NCI-H345 (cell line): ENCODE data around the gene ATP5F1E.
"Not testable (repeated sequence)": the region's sequence is repeated elsewhere in the genome, so short reads cannot be mapped to it uniquely, and the experiment has no call there.

Experiments used
- DNase-seq: peaks from one replicate; lab custom pipeline; 2025; lab: John Stamatoyannopoulos, UW

ATP5F1E gene

DNA sequence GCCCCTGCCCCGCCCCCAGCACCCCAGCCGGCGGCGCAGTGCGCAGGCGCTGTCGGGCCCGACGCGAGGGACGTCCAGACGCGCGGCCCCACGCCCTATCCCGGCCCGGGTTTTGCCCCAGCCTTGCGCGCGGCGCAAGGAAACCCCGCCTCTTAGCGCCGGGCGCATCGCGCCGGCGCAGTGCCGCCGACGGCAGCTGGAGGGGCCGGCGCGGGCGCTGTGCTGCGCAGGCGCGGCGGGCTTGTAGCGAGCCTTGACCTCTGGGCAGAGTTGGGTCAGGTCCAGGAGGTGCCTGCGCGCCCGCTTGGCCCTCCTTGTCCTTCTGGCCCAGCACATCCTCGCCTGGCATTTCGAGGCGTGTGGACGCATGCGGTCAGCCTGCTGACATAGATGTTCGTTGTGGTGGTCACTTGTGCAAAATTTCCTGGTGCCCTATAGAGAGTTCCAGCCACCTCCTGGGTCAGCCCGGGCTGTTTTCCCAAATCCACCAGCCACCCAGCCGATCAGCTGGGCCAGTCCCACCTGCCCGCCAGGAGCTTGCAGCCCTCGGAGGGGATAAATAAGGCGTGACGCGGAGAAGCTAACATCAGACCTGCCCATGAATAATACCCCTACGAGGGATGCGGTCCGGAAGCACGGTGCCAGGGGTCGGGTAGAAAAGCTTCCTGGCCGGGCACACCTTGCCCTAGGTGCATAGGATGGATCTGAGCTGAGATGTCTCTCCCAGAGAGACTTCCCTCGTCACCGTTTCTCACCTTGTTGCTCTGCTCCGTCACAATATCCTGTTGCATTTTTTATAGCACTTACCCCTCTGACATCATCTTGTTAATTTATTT lies 10.9 kb upstream of the ATP5F1E start:
- peak; percentile 97 for DNase-seq

DNA sequence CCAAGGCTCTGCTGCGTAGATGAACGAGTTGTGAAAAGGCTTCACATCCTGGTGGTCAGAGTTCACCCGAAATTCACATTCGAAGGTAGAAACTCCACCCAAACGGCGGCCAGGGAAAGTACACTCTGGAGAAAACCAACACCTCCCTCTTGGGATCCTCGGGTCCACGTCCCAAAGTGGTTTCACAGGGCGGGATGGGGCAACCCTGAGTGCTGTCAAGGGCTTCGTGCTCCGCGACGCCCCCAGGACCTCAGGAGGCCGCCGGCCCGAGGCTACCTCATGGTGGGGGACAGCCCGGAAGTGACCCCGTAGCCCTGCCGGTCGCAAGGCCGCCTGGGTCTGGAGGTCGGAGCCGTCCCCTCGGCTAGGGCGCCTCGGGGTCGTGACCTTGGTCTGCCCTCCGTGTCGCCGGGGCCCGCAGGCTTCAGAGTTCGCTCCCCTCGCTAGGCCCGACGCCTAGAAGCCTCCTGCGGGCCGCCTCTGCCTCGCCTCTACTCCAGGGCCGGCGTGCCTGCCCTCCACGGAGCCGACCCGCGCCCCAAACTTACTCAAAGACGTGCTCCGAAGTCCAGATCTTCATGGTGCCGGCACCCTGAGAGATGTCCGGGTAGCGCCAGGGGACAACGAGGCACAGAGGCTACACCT lies 10.1 kb upstream of the ATP5F1E start, which contains the start of gene PRELID3B:
TSS of gene PRELID3B (minus strand) at position 636 of the 645 bp plus-strand sequence. CDS start at position 580, 56 bp downstream.
- peak; percentile 34 for DNase-seq

DNA sequence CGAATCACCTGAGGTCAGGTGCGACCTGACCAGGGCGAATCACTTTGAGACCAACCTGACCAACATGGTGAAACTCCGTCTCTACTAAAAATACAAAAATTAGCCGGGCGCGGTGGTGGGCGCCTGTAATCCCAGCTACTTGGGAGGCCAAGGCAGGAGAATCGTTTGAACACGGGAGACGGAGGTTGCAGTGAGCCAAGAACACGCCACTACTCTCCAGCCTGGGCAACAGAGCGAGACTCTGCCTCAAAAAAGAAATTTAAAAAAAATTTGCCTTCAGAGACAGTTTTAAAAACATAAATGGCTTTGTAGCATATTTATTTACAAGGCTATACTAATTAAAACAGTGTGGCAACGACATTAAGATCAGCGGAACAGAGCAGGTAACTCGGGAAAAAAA lies 9.4 kb upstream of the ATP5F1E start:
- DNase-seq: not testable (repeated sequence)

DNA sequence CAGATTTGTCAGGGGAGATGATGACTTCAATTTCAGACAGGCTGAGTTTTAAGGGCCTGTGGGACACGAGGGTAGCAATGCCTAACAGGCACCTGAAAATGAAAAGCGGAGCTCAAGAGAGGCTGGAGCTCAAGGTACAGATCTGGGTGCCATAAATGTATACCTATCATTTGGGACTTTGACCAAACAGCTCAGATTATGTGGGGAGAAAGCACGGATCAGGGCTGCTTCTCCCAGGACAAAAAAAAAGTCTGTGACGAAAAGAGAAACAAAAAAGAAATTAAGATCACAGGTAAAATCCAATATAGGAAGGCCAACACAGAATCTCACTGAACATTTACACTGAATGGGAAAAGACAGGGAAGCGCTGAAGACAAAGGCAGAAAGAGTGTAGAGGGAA lies 8.5 kb upstream of the ATP5F1E start:
- DNase-seq: no peak

DNA sequence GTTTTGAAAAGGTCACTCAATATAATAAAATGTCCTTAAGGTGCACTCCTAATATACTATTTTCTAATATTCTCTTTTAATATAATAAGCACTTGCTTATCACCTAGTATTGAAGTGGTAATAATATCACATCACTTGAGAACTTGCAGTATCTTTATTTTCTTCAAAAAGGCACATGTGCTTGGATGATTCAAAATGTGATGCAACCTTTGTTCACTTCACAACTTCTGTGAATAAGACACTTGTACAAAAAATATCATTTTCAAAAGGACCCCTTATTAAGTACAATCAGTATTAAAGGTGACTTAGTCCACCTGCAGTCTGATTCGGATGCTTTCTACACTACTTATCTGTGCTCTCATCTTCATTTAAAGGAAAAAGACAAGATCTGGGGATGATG lies 7.1 kb upstream of the ATP5F1E start:
- DNase-seq: no peak

DNA sequence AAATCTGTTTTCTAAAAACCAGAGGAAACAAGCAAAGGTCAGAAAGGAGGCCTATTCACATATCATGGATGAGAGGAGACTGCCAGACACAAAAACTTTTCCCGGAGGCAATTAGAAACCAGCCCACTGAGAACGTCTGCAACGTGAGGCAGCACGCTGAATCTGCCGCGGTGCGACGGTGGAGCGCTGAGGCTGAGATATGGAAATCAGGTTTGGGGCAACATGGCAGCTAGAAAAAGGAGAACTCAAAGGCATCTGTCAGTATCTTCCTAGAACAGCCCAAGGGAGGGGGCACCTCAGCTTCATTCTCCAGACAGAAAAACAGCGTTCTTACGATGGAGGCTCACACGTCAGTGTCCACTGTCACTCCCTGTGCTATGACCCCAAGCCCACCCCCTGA lies 5.3 kb upstream of the ATP5F1E start:
- no peak for DNase-seq

DNA sequence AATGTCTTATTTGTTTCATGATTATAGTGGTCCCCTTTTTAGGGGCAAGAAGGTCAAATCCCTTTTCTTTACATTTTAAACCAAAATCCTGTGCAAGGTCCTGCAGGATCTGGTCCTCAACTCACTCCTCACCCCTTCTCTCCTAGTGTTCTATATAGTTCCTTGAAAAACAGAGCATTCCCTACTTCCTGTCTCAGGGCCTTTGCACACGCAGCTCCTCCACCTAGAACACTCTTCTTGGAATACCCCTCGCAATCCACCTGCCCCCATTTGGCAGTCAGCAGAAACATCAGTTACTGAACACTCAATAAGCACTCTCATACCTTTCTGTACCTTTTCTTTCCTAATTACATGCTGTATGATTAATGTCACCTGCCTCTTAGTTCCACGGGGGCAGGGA lies 3.2 kb upstream of the ATP5F1E start:
- no peak for DNase-seq

DNA sequence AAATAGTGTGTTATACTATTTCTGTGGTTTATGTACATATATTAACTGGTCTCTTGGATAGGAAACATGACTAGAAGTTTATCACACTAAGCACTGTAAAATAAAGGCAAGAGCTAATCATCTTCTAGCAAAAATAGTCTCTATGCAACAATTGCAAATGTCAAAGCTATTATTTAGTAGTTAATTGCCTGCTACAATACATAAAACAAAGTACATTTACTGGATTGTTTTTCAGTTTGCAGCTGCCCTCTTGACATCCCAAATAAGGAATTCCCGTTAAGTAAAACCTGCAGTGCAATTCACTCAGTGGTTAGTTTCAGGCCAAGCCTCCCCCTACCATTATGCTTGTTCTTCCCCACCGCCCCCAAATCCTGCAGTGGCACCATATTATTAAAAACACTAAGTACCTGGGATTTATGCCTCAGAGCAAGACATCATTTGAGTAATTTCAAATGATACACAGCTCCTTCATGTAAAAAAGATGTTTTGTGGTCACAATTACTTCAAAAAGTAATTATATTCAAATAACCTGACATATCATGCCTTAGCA lies 1.6 kb upstream of the ATP5F1E start:
- no peak for DNase-seq

DNA sequence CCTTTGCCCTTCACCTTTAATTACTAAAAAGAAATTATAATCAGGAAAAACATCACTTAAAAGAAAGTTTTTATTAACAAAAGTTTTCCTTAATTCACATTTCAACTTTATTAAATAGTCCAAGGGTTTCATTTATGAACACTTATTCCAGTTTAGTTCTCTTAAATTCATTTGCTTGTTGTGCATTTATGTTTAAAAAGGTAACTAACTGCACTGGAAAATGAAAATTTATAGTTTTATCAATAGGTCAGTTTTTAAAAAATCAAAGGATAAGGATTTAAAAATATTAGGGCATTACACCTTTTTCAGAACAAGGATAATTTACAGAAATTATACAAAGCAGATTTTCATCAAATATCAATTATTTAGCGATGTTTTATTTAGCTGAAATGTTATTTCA lies 958 bp upstream of the ATP5F1E start:
- no peak for DNase-seq

DNA sequence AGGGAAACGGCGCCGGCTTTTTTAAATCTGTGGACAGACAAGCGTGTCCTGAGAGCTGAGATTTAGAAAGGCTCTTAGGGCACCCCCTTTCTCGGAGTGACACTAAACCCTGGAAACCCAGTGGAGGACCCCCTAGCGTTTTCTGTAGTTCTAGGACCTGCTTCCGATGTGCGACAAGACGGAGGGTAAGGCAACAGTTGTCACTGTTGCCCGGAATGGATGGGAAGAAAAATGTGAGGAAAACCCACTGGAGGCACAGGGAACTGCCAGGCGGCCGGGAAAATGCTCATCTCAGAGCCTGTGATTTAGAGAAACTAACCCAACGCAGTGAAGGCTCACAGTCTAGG lies 551 bp upstream of the ATP5F1E start:
- peak; percentile 79 for DNase-seq

DNA sequence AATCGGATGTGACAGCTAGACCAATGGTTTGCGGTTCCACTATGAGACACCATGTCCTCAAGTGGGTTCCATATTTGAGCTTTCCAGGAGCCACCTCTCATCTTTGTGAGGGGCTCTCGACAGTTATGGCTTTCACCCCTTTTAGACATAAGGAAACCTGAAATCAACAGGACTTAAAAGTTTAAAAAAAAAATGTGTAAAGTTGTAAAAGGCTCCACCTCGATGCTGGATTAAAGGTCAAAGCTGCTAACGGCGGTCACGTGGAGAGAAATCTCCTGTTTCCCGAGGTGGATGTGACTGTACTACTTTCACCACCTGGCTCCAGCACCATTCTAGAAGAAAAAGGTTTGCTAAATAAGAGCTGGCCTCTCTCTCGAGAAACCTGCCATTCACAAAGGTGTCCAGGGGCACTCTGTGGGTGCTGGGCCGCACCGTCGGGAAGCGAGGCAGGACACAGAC lies 542 bp downstream of the ATP5F1E start:
- DNase-seq: peak; percentile 9

DNA sequence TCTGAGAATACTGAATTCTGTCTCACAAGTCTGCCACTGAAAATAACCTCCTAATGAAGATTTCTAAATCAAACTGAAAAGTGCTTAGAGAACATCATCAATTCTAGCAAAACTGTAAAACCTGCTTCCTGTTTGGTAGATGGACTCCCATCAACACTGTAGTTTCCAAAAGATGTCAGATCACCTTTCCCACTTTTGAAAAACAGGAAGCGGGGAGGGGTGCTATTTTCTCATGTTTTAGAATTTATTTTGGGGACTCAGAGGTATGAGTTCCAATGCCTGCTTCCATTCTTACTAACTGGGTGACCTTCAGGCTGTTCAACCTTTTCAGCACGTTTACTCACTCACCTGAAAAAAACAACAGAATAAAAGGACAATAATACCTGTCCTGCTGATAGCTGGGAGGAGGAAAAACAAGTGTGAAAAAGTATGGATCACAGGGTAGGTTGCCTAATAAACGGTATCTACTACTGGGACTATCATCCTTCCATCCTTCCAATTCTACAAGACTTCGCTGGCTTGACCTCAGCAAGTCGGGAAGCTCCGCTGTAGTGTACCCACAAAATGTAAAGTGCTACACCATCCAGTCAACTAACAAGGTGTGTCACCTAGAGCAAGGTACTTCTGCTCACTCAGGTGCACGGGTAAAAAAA lies 1.1 kb downstream of the ATP5F1E start:
- no peak for DNase-seq

DNA sequence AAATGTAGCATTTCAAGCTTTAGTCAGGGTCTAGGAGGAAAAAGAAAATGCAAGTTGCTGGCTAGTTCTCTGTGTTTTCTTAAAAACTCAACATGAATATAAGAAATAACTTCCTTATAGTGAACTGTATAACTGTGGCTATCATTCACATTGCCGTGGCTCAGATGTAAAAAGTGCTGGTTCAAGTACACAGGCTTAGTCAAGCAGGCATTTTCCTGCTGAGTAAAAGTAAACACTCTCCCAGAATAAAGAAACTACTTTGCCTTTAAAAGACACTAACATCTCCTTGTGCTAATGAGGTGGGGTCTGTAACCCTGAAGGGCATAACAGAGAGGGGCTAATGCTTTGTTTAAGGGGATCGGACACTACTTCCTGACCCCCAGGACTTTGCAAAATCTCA lies 3.3 kb downstream of the ATP5F1E start:
- DNase-seq: no peak

DNA sequence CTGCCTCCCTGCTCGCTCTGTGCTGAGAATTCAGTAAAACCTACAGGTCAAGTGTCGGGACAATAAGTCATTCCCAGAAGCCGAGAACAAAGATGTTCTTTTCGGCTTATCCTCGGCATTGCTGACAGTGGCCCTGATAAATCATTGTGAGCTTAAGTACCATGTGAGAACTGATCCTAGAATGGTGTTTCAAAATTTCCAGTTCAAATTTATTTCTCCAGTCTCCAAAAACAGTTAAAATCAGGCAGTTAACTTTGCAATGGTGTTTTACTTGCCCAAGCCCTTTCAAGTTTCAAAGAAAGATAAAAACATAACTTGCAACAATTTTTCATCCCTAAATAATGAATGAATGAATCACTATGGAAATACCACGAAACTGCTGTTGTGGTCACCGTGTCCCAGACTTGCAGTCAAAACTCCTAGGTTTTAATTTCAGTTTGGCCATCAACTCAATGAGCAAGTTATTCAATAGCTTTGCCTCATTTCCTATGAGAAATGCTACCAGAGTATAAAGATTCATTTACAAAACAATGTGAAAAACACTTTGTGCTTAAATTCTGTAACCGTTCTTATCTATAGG lies 4.3 kb downstream of the ATP5F1E start:
- no peak for DNase-seq

DNA sequence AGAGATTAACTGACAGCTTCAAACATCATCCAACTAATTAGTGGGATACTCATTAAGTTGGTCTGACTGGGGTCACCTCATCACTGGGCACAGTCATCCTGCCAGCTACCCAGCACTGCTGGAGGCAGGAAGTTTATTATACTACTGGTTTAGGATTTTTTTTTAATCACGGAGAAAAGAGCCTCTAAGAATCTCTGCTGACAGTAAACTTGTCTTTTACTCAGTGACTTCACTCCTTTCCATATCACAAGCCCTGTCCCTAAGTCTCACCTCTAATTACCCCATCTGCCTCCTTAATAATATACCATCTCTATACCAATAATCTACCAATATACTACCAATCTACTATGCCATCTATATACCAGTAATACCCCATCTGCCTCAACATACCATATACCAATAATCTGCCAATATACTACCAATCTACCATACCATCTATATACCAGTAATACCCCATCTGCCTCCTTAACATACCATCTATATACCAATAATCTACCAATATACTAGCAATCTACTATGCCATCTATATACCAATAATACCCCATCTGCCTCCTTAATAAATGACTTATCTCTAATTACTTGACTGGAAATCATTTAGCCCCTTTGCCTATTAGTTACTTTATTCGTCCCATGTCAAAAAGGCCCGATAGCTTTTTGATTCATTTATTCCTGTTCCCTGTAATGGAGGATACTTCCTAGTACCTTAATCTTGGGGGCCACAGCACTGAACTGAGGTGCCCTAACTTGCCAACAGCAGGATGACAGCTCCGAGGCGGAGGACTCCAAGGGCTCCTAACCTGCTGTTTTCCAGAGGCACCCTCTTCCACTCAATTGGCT lies 5.0 kb downstream of the ATP5F1E start:
- no peak for DNase-seq

DNA sequence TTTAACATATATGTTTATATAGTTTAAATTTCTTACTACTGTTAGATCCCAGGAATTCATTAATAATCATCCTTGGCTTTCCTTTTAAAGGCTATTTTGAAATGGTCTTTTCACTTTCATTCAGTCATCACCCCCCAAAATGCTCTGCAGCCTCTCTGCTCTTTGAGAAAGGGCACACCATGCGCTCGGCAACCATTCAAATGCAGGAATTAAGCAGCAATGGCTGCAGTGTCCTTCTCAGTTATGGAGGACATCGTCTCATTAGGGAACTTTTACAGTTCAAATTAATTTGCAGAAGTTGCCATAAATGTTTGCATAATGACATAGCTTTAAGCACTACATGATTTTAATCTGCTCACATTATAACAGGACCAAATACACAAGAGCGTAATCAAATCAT lies 6.6 kb downstream of the ATP5F1E start:
- DNase-seq: no peak

DNA sequence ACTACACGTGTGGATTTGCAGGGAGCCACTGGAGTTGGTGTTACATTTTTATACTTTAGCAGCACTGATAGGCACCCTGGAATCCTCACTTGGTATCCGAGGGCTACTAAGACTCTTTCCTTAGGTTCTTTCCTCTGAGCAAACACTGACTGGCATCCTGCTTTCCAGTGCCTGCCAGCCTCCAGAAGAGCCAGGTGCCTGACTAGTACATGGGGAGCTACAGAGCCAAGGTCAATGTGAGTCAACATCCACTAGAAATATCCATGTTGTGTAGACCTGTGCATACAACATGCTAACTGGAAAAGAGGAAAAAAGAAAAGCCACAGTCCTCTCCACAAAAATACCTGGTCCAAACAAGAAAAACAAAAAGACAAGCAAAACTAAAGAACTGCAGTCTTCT lies 7.0 kb downstream of the ATP5F1E start:
- no peak for DNase-seq

DNA sequence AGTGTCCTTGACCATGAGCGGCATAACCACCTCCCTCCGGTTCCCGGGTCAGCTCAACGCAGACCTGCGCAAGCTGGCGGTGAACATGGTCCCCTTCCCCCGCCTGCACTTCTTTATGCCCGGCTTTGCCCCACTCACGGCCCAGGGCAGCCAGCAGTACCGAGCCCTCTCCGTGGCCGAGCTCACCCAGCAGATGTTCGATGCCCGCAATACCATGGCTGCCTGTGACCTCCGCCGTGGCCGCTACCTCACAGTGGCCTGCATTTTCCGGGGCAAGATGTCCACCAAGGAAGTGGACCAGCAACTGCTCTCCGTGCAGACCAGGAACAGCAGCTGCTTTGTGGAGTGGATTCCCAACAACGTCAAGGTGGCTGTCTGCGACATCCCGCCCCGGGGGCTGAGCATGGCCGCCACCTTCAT lies 8.0 kb downstream of the ATP5F1E start:
- no peak for DNase-seq

DNA sequence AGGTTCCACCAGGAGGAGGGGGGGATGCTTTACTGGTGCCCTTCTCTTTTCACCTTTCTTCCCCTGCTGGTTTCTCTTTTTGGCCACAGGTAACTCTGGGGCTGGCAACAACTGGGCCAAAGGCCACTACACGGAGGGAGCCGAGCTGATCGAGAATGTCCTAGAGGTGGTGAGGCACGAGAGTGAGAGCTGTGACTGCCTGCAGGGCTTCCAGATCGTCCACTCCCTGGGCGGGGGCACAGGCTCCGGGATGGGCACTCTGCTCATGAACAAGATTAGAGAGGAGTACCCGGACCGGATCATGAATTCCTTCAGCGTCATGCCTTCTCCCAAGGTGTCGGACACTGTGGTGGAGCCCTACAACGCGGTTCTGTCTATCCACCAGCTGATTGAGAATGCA lies 8.5 kb downstream of the ATP5F1E start:
- DNase-seq: no peak

DNA sequence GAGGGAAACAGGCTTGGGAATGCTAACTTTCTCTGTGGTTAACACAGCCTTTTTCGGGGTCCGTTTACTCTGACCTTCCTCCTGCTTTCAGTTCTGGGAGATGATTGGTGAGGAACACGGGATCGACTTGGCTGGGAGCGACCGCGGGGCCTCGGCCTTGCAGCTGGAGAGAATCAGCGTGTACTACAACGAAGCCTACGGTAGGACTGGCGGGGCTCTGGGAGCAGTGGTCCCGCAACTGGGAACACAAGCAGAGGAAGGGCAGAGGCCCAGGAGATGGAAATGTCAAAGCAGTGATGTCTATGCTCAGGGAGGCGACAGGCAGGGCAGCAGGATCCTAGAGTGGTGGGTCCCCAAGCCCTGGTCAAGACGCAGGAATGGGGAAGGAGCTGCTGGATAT lies 9.4 kb downstream of the ATP5F1E start:
- DNase-seq: no peak

DNA sequence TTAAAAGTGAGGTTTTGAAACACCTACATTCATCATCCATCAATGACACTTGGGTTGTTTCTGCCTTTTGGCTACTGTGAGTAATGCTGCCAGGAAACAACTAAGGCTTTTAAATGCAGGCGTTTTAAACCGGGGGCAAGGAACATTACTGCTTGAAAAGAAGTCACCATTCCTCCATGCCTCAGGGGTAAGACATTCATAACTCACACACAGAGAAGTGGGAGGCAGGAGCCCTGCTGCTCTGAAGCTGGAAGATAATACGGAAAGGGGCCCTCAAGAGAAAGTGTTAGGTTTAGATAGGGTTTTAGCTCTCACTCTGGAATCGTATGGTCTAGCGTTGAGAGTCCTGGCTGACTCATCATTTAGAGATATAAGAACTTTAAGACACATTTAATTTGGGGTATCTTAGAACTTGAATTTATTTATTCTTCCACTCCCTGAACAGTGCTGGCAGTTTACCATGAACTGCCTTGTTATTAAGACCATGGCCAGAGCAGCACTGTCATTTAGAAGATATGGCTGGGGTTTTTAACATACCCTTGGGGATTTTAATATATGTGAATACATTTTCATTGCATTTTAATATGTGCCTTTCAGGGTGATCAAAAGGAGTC lies 11.1 kb downstream of the ATP5F1E start:
- DNase-seq: no peak
